GM21786 (cell line): ENCODE results near the gene CYB5RL.
"Not testable (repeated sequence)": the region's sequence is repeated elsewhere in the genome, so short reads cannot be mapped to it uniquely, and the experiment has no call there.

ENCODE experiments used
- ATAC-seq: cut with Tn5 transposase; IDR thresholded peaks from one replicate; pipeline ENCODE4 v1.9.1; 2021; ENCODE audit not compliant: unreplicated experiment

CYB5RL gene

GRCh38 chr1:54188291-54188690 lies 11.5 kb downstream of the CYB5RL start:
- ATAC-seq: no peak

- no peak for ATAC-seq
Measured at GRCh38 chr1:54186056-54186455, 13.8 kb downstream of the CYB5RL start.

- ATAC-seq: no peak
Measured at GRCh38 chr1:54180701-54181360, 19.0 kb downstream of the CYB5RL start.

- ATAC-seq: no peak
Measured at GRCh38 chr1:54178296-54179070, 21.3 kb downstream of the CYB5RL start.

GRCh38 chr1:54177726-54178125 lies 22.1 kb downstream of the CYB5RL start:
- no peak for ATAC-seq

GRCh38 chr1:54176621-54177327 lies 23.1 kb downstream of the CYB5RL start:
- no peak for ATAC-seq

- no peak for ATAC-seq
Measured at GRCh38 chr1:54174106-54174505, 25.7 kb downstream of the CYB5RL start.

GRCh38 chr1:54173681-54174080 lies 26.1 kb downstream of the CYB5RL start:
- ATAC-seq: no peak

- ATAC-seq: no peak
Measured at GRCh38 chr1:54172614-54173599, 26.9 kb downstream of the CYB5RL start.

- ATAC-seq: no peak
Measured at GRCh38 chr1:54171606-54172005, 28.2 kb downstream of the CYB5RL start.

GRCh38 chr1:54171016-54171415 lies 28.8 kb downstream of the CYB5RL start:
- ATAC-seq: no peak

GRCh38 chr1:54169068-54169467 lies 30.8 kb downstream of the CYB5RL start:
- ATAC-seq: no peak

GRCh38 chr1:54168206-54168965 lies 31.4 kb downstream of the CYB5RL start:
- no peak for ATAC-seq

- ATAC-seq: no peak
Measured at GRCh38 chr1:54167422-54168139, 32.2 kb downstream of the CYB5RL start.

- ATAC-seq: not testable (repeated sequence)
Measured at GRCh38 chr1:54166357-54166756, 33.5 kb downstream of the CYB5RL start.

GRCh38 chr1:54165146-54165545 lies 34.7 kb downstream of the CYB5RL start:
- no peak for ATAC-seq

- no peak for ATAC-seq
Measured at GRCh38 chr1:54163573-54163972, 36.3 kb downstream of the CYB5RL start.

GRCh38 chr1:54163051-54163450 lies 36.8 kb downstream of the CYB5RL start:
- ATAC-seq: no peak

GRCh38 chr1:54161495-54162168 lies 38.2 kb downstream of the CYB5RL start:
- no peak for ATAC-seq
